NCI-H187 (cell line): ENCODE measurements around the gene ERICH4.
A peak's percentile ranks its signal among the peaks of the same experiment; 100 is the strongest.
"Not testable (repeated sequence)": the region's sequence is repeated elsewhere in the genome, so short reads cannot be mapped to it uniquely, and the experiment has no call there.

ENCODE experiments used
- DNase-seq, 2 experiments: peaks; one replicate each; lab custom pipeline; 2025; lab: John Stamatoyannopoulos, UW

Gene ERICH4

DNA sequence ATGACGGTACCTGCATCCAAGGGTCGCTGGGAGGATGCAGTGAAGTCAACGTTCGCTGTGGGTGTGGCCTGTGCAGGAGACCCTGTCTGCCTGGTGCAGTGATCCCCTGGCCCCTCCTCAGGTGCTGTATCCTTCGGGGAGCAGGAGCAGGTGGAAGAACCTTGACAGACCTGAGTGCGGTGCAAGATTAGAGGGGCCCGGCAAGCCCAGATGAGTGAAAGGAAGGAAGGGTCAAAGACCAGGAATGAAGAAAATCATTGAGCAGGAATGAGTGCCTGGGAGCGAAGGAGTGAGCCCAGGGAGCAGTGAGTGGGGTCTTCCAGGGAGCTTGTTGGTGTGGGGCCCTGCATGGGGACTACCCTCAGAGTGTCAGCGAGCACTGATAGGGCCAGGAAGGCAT, 28.5 kb upstream of the ERICH4 start:
- DNase-seq = no peak

DNA sequence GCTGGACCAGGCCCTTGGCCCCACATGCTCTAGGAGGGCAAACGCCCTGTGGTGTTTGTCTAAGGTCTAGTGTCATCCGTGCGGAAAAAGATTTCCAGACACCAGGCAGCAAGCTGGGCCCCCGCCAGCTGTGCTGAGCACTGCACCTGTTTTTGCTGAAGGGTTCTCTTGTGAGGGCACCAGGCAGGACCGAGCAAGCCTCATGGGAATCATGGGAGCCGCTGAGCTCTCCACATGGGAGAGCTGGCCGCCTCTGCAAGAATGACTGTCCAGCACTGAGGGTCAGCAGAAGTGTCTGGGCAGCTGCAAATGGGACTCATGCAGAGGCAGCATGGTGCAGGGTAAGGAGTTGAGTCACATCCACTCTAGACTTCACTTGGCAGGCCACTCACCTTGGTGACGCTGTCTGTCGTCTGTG, 27.8 kb upstream of the ERICH4 start:
- DNase-seq = peak; percentile 87 to 88

DNA sequence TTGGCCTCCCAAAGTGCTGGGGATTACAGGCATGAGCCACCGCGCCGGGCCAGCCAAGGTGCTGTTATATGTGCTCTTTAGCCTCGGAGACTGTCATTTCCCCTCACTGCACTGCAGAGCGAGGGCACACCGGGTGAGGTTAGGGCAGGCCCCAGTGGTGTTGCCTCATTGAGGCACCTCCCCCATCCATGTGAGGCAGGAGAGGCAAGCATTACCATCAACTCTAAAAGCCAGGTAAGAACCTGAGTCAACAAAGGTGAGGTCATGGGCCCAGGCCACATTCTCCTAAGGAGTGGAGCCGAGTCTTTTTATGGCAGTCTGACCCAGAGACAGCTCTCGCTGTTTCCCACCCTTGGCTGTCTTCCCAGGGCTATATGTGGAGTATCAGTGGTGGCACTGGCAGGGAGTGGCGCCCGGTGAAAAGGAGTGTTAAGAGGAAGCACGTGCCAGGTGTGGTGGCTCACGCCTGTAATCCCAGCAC, 26.7 kb upstream of the ERICH4 start:
- DNase-seq = no peak

DNA sequence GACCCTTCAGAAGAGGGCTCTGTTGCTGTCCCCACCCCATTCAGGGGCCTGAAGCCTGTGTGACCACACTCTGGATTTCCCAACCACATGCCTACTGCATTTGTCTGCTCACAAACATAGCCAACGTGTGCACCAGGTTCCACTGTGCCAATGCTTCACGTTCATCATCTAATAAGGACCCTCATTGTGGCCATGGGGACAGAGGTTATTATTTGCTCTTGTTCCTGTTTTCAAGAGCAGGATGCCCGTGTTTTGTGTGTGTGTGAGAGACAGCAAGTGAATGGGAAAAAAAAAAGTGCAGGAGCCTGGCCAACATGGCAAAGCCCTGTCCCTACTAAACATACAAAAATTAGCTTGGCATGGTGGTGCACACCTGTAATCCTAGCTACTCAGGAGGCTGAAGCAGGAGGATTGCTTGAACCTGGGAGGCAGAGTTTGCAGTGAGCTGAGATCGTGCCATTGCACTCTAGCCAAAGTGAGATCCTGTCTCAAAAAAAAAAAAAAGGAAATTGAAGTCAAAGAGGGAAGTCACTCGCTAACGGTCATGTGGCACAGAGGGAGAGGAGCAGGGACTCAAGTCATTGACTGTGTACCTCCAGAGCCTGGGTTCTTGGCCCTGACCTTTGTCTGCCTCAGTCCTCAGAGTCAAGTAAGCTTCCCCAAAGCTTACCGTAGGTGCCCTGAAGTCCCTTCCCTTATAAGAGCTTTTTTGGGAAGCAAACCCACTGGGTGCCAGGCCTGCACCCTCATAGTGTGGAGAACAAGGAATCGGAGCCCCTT, 22.7 kb upstream of the ERICH4 start:
- no peak for DNase-seq

DNA sequence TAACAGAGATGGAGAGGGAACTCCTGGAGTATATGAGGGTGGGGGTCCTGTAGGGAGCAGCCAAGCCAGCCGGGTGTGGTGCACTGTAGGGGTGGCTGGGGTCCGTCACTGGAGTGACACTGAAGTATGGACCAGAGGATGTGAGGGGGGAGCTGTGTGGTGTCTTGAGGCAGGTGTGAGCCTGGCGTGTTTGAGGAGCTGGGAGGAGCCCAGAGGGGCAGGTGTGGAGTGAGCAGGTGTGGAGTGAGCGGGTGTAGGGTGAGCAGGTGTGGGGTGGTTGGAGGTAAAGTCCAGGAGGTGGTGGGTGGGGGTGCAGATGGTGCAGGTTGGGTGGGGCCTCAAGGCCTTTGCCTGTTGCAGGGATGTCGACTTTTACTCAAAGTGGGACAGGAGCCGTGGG, 21.6 kb upstream of the ERICH4 start:
- peak; percentile 78 to 83 for DNase-seq

DNA sequence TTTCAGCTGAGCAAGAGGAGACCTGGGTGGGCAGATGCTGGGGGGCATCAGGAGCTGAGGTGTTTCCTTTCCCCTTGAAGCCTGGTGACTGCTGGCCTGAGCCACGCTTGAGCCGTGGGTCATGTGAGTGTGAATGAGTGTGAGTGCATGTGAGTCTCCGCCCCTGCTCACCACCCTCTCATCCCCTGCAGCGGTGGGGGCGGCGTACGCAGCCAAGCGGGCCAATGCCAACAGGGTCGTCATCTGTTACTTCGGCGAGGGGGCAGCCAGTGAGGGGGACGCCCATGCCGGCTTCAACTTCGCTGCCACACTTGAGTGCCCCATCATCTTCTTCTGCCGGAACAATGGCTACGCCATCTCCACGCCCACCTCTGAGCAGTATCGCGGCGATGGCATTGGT, 21.0 kb upstream of the ERICH4 start:
- DNase-seq = no peak

DNA sequence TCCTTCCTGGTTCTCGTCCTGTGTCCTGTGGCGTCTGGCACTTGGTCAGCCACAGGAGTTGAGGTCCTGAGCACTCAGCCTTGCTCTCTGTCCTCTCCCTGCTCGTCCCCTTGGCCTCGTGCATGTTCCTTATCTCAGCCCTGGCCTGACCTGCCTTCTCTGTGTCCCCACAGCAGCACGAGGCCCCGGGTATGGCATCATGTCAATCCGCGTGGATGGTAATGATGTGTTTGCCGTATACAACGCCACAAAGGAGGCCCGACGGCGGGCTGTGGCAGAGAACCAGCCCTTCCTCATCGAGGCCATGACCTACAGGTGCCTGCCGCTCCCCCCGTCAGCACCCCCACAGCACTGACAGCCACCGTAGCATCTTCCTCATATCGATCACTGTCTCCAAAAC, 20.5 kb upstream of the ERICH4 start:
- DNase-seq = no peak

DNA sequence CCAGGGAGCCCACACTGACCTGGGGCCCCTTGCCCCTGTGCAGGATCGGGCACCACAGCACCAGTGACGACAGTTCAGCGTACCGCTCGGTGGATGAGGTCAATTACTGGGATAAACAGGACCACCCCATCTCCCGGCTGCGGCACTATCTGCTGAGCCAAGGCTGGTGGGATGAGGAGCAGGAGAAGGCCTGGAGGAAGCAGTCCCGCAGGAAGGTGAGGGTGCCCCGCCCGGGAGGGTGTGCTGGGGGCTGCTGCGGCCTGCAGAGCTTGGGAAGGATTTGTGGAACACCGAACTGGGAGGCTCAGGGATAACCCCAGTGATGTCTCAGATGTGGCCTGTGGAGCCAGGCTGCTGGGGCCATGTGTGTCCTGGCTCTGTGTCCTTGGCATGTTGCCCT, 20.0 kb upstream of the ERICH4 start:
- DNase-seq = no peak

DNA sequence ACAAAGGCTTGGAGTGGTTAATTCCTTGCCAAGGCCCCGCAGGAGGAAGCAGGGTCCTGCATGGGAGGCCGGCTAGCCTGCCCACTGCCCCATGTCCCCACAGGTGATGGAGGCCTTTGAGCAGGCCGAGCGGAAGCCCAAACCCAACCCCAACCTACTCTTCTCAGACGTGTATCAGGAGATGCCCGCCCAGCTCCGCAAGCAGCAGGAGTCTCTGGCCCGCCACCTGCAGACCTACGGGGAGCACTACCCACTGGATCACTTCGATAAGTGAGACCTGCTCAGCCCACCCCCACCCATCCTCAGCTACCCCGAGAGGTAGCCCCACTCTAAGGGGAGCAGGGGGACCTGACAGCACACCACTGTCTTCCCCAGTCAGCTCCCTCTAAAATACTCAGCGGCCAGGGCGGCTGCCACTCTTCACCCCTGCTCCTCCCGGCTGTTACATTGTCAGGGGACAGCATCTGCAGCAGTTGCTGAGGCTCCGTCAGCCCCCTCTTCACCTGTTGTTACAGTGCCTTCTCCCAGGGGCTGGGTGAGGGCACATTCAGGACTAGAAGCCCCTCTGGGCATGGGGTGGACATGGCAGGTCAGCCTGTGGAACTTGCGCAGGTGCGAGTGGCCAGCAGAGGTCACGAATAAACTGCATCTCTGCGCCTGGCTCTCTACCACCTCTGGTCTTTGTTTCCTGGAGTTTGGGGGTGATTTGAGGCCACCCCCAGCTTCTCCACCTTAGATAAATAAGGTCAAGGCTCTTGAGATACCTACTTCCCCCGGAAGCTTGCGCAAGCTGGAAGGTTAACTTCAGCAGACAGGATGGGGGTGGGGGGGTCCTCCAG, 18.4 kb upstream of the ERICH4 start:
- DNase-seq = no peak

DNA sequence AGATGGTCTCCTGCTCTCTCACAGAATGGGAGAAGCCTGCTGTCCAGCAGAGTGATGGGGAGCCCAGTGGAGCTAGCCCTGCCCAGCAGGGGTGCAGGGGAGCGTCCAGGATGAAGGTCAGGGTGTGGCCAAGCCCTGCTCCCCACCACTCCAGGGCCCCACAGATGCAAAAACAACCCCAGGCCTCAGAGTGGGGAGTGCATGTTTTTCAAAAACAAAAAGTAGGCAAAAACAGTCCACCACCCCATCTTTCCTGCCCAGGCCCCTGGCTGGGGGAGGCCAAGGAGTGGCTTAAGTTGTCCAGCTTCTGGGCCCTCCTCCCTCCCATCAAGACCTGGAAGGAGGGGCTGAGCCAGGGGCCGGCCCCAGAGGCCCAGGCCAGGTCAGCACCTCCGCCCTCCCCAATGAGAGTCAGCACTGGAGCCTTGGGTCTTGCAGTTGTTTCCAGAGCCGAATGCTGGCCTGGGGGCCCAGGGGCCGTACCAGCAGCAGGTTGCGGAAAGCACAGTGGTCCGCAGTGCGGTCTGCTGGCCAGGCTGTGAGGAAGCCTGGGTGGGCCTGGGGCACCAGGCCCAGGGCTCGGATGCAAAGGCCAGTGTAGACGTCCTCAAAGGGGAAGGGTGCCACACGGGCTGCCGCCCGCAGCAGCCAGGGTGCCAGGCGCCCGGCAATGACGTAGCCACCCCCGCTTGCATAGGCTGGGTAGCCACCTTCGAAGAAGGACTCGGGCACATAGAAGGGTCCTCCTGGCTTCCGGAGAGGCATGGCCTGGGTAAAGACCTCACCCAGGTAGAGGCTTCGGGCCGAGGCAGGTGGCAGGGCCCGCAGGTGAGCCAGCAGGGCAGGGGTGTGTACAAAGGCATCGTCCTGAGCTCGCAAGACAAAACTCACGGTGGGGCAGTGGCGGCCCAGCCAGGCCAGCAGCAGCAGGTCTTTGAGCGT, 17.5 kb upstream of the ERICH4 start:
- DNase-seq = no peak

DNA sequence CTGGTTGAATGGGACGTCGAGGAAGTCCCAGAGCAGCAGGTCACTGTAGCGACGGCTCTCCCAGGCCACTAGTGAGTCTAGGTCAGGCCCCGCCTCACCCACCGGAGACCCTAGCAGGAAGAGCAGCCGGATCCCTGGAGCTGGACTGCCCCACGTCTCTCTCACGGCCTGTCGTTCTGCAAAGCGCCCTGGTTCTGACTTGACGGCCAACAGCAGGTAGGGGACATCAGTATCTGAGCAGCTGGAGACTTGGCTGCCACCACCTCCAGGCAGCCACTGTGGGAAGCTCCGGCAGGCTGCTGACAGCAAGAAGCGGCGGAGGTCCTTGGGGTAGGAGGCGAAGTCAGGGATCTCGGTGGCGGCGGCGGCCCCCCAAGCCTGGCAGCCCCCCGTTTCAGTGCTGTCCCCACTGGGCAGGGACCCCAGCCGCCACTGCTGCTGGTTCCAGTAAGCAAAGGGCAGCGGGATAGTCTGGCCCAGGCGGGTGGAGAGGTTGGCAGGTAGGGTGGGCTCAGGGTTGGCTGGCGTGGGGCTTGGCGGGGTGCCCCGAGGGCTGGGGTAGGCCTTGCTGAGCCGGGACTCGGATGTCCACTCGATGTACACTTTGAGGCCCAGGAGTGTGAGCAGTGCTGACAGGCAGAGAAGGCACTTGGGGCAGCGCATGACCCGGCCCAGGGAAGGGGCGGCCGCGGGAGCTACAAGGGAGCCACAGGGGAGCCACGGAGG, 16.7 kb upstream of the ERICH4 start:
- no peak for DNase-seq

DNA sequence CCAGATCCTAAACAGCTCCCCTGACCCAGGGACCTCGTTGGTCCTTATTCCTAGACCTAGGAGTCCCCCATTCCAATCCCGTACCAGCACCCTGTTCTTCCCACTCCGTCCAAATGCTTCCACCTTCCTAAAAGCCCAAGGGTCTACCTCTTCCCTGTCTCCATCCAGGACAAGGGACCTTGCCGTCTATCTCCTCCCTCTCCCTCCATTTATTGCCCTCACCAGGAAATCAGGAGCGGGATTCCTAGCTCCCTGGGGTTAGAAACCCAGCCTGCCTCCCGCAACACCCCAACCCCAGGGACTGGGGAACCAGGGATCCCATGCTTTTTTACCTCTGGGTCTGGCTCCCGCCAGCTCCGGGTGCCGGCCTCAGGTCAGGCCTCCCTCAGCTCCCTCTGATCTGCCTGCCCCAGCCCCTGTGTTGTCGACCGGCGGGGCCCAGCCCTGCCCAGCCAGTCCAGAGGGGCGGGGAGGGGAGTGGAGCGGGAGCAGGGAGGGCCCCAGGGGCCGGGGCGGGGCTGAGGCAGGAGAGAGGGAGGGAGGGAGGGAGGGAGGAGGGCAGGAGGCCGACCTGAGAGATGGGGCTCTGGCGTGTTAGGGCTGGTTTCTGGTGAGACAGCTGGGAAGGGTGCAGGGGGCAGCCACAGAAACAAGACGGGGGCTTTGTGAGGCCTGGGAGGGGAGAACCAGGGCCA, 15.9 kb upstream of the ERICH4 start, which contains the start of gene B3GNT8:
B3GNT8 (minus strand) TSS at position 423 of the 695 bp plus-strand sequence. CDS start 596 bp downstream, outside the sequence.
- DNase-seq = peak; percentile 84 to 92

DNA sequence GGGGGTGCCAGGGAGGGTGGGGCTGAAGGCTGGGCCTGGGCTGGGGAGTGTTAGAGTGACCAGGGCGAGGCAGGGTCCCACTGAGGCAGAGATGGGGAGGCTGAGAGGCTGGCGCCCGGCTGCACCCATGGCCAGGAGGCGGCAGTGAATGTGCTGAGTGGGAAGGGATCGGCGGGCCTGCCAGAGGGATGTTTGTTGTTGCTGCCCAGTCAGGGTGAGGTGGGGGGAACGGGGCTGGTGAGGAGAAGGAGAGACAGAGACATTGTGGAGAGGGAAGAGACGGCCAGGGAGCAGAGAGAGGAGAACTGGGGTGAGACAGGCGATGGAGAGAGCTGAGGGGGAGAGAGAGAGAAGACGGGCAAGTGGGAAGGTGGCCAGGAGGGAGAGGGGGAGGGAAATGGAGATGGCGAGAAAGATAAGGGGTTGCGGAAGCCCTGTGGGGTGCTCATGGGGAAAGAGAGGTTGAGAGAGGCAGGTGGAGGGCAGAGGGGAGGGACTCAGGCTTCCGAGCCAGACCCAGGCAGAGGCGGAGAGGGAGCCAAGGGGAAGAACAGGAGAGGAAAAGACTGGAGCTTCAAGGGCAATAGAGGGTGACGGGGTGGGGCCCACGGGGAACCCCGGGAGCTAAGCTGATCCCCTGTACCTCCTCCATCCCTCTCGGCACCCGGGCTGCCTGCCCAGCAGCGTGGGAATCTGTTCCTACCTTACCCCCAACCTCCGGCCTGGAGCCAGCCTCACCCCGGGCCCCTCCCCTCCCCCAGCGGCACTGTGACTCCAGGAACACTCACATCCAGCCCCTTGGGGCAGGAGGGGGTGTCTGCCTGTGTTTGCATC, 15.1 kb upstream of the ERICH4 start:
- DNase-seq = peak in 1 of 2 experiments; percentile 25

DNA sequence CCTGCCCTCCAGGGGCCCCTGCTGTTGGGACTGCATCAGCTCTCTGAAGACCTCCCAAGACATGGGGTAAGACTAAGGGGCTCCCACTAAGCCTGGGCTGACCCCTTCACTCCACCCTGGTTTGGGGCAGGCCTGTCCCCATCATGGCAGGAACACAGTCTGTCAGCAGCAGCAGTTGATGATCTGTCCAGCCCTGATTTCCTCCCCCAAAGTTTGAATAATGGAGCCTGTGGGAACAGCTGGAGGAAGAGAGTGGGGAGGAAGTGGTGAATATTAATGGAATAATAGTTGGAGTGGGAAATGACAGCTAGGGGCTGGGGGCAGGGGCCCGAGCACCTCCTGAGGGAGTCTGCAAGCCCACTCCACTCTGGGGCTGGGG, 14.5 kb upstream of the ERICH4 start:
- DNase-seq = no peak

DNA sequence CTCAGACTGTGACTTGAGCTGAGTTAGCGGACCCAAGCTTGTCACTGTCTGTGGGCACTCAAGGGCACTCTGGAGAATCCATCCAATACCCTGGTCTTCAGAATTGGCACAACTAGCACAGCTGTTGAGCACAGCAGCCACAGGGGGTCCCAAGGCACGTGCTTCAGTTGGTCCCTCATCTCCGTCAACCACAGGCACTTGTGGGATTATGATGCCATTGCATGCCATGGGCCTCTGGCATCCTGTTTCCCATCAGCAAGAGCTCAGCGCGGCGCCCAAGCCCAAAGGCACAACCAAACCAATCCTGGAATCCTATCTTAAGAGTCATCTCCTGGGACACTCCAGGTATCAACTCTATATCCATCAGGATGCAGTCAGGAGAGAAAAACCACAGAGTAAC, 12.0 kb upstream of the ERICH4 start:
- DNase-seq = no peak

DNA sequence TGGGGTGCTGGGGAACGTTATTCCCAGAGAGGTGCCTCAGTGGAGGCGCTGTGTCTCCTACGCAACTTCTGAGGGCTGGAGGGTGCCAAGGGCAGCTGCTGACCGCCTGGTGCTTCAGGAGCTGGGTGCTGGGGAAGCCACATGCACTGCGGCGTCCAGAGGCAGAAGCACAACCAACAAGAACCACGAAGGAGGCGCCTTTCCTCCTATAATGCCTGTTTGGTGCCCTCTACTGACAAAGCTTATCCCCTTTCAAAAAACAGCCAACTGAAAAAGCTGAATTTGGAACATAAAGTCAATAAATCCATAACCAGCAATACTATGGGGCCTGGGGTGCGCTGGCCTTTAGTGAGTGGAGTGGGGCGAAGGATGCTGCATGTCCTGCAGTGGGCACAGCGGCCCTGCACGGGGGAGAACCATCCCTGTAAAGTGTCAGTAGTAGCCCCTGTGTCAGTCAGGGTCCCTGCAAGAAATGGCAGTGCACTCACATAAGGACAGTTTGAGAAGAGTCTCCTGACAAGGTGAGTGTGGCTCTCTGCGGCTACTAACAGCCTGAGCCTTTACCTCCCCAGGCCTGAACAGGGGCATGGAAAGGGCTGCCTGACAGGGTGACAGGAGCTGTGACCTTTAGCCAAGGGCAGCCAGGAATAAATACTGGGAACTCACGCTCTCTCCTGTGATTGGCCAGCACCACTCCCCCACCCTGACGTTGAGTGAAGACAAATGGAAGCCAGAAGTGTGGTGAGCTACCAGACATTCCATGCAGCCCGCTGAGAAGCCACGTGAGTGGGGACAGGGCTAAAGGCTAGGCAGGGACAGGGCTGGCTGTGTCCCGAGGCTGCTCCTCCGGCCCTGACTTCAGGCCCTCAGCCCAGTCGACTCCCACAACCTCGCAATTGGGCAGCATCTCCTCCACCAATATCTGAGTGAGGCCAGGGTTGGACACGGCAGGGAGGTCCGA, 11.2 kb upstream of the ERICH4 start:
- no peak for DNase-seq

DNA sequence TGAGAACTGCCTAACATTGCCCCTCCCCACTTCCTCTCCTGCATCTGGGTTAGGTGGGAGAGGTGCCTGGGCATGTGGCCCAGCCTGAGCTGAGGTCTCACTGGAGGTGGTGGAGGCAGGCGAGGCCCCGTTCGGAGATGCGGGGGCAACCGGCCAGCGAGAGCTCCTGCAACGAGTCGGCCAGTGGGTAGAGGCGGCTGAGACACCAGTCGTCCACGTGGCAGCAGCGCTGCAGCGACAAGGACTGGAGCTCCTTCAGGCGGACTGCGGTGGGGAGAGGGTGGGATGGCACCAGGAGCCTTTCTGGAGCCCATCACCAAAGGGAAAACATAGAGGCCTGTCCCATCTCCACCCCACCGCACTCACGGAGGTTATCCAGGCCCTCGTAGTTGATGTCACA, 9.8 kb upstream of the ERICH4 start:
- no peak for DNase-seq

DNA sequence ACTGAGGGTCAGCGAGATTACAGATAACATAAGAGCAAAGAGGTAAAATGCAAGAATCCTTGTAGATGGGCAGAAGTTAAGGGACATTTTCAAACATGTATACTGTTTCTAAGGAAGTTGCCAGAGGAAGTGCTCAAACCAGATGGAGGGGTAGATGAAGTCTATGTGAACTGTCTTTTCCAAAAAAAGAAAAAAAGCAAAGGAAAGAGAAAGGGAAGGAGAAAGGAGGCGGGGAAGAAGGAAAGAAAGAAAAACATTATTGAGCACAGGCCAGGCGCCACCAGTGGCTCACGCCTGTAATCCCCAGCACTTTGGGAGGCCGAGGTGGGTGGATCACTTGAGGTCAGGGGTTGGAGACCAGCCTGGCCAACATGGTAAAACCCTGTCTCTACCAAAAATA, 8.5 kb upstream of the ERICH4 start:
- DNase-seq = no peak

DNA sequence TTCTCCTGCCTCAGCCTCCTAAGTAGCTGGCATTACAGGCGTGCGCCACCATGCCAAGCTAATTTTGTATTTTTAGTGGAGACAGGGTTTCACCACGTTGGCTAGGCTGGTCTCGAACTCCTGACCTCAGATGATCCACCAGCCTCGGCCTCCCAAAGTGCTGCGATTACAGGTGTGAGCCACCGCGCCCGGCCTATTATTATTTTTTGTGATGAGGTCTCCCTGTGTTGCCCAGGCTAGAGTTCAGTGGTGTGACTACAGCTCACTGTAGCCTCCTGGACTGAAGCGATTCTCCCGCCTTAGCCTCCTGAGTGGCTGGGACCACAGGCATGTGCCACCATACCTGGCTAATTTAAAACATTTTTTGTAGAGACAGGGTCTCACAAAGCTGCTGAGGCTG, 7.6 kb upstream of the ERICH4 start:
- not testable (repeated sequence) for DNase-seq
